H1 (cell line): ENCODE results near the gene GNB1. TPM values are rescaled to one million over a fixed set of nuclear protein-coding genes. Genes with fewer than 3 reads are reported as not detected.

Experiments
- CTCF ChIA-PET: fragments of 300-600 bp; sonication (Branson Sonifier 250); formaldehyde crosslinking; loops from one replicate; lab custom pipeline; 2021; ENCODE audit not compliant: partially characterized antibody; lab: Charles Lee
- POLR2A ChIA-PET: fragments of 300-600 bp; sonication (Branson Sonifier 250); formaldehyde crosslinking; loops from one replicate; lab custom pipeline; 2021; ENCODE audit warnings: inconsistent platforms; ENCODE audit not compliant: partially characterized antibody; lab: Charles Lee
- DNase-seq, 2 experiments: peaks; one replicate each; pipeline versions ENCODE4 v3.0.0 to v3.0.0-alpha.2; 2010 to 2022; ENCODE audit warnings: low spot score in 2 of 2, low read depth in 1 of 2, mixed read lengths in 1 of 2
- FAIRE-seq: peaks from 2 replicates; lab custom pipeline; 2011; peaks lifted over from hg19 to GRCh38; lab: Jason Lieb, UNC
- H2AFZ ChIP-seq: 2 replicates; pipeline ENCODE4 v1.8.1; 2012; ENCODE audit warnings: low read length, inconsistent platforms
- H2AK5ac ChIP-seq: 2 replicates; pipeline ENCODE4 v1.6.1; 2013; ENCODE audit warnings: low read depth, low read length
- H2BK120ac ChIP-seq: replicated peaks from 2 replicates; pipeline ENCODE3; 2013; ENCODE audit warnings: low read depth, low read length, inconsistent platforms
- H2BK12ac ChIP-seq: 2 replicates; pipeline ENCODE4 v1.6.1; 2013; ENCODE audit warnings: low read depth, low read length
- H2BK15ac ChIP-seq: 2 replicates; pipeline ENCODE4 v1.6.1; 2013; ENCODE audit warnings: low read length
- H2BK20ac ChIP-seq: 2 replicates; pipeline ENCODE4 v1.6.1; 2013; ENCODE audit warnings: low read length
- H2BK5ac ChIP-seq: 2 replicates; pipeline ENCODE4 v1.6.1; 2013; ENCODE audit warnings: low read depth, low read length
- H3K14ac ChIP-seq: 2 replicates; pipeline ENCODE4 v1.6.1; 2013; ENCODE audit warnings: inconsistent platforms; ENCODE audit not compliant: insufficient read length
- H3K18ac ChIP-seq: 2 replicates; pipeline ENCODE4 v1.6.1; 2013; ENCODE audit warnings: low read length; ENCODE audit errors: extremely low read depth
- H3K23ac ChIP-seq: 2 replicates; pipeline ENCODE4 v1.6.1; 2013; ENCODE audit warnings: inconsistent platforms; ENCODE audit not compliant: insufficient read length
- H3K23me2 ChIP-seq: 2 replicates; pipeline ENCODE4 v1.6.1; 2013; ENCODE audit warnings: low read depth, low read length
- H3K27ac ChIP-seq: 2 replicates; pipeline ENCODE4 v1.6.1; 2011; ENCODE audit warnings: low read depth, low read length, inconsistent platforms
- H3K27me3 ChIP-seq, 4 experiments: replicated peaks in 1 of 4; 1 replicate in 1 of 4; 2 replicates in 3 of 4; pipeline versions ENCODE4 v1.6.1 to v1.8.1; 2011 to 2013; ENCODE audit warnings: low read length in 3 of 4, mild to moderate bottlenecking in 3 of 4, inconsistent platforms in 2 of 4, mixed read lengths in 2 of 4, moderate library complexity in 1 of 4; ENCODE audit not compliant: control insufficient read depth in 3 of 4, insufficient read depth in 3 of 4; ENCODE audit errors: extremely low read depth in 1 of 4
- H3K36me3 ChIP-seq, 4 experiments: 2 replicates each; pipeline versions ENCODE4 v1.6.1 to v1.8.1; 2011 to 2013; ENCODE audit warnings: mild to moderate bottlenecking in 4 of 4, low read length in 3 of 4, moderate library complexity in 2 of 4, control low read depth in 1 of 4, inconsistent platforms in 1 of 4; ENCODE audit not compliant: insufficient read depth in 4 of 4, control insufficient read depth in 2 of 4
- H3K4ac ChIP-seq: replicated peaks from 2 replicates; pipeline ENCODE3; 2013; ENCODE audit warnings: low read length, low read depth, mixed read lengths, inconsistent platforms; ENCODE audit not compliant: insufficient read length
- H3K4me1 ChIP-seq, 4 experiments: replicated peaks in 1 of 4; 1 replicate in 1 of 4; 2 replicates in 3 of 4; pipeline versions ENCODE4 v1.6.1 to v1.8.1; 2011 to 2013; ENCODE audit warnings: low read length in 3 of 4, inconsistent platforms in 2 of 4, mixed read lengths in 1 of 4; ENCODE audit not compliant: insufficient read depth in 4 of 4, control insufficient read depth in 3 of 4
- H3K4me2 ChIP-seq, 2 experiments: 2 replicates each; pipeline versions ENCODE4 v1.6.1 to v1.8.1; 2011 to 2013; ENCODE audit warnings: low read depth in 2 of 2, low read length in 2 of 2, control low read depth in 1 of 2, inconsistent platforms in 1 of 2, mild to moderate bottlenecking in 1 of 2; ENCODE audit not compliant: insufficient read depth in 1 of 2
- H3K4me3 ChIP-seq, 4 experiments: fragments of 200-600, 300-600 bp in 1 of 4; sonication (generic), shearing (Covaris generic), sonication (Bioruptor Twin) in 1 of 4; 2 replicates each; pipeline versions ENCODE4 v1.5.1 to v1.8.1; 2011 to 2016; ENCODE audit warnings: low read length in 4 of 4, low read depth in 3 of 4, control low read depth in 2 of 4, inconsistent platforms in 2 of 4, mild to moderate bottlenecking in 2 of 4, mixed read lengths in 1 of 4, moderate library complexity in 1 of 4; ENCODE audit not compliant: insufficient read depth in 2 of 4; ENCODE audit errors: extremely low read depth in 1 of 4
- H3K56ac ChIP-seq: replicated peaks from 2 replicates; pipeline ENCODE3; 2013; ENCODE audit warnings: low read depth, mild to moderate bottlenecking, mixed read lengths, low read length, inconsistent platforms; ENCODE audit not compliant: insufficient read length
- H3K79me1 ChIP-seq: 2 replicates; pipeline ENCODE4 v1.6.1; 2013; ENCODE audit warnings: low read depth, low read length, control low read depth
- H3K79me2 ChIP-seq, 2 experiments: 2 replicates each; pipeline versions ENCODE4 v1.6.1 to v1.8.1; 2012 to 2013; ENCODE audit warnings: low read length in 2 of 2, mild to moderate bottlenecking in 2 of 2, inconsistent platforms in 1 of 2; ENCODE audit not compliant: insufficient read depth in 2 of 2, control insufficient read depth in 1 of 2
- H3K9ac ChIP-seq, 4 experiments: replicated peaks in 1 of 4; 1 replicate in 1 of 4; 2 replicates in 3 of 4; pipeline versions ENCODE4 v1.6.1 to v1.8.1; 2011 to 2013; ENCODE audit warnings: low read depth in 3 of 4, low read length in 3 of 4, control low read depth in 2 of 4, mild to moderate bottlenecking in 2 of 4, moderate library complexity in 2 of 4, inconsistent platforms in 1 of 4; ENCODE audit errors: extremely low read depth in 1 of 4
- H3K9me3 ChIP-seq, 2 experiments: 2 replicates each; pipeline versions ENCODE4 v1.6.1 to v1.8.1; 2012 to 2013; ENCODE audit warnings: mild to moderate bottlenecking in 2 of 2, moderate library complexity in 2 of 2, control low read depth in 1 of 2, inconsistent platforms in 1 of 2, low read depth in 1 of 2, low read length in 1 of 2, mixed read lengths in 1 of 2; ENCODE audit not compliant: insufficient read depth in 2 of 2
- H4K20me1 ChIP-seq, 2 experiments: replicated peaks in 1 of 2; 2 replicates each; pipeline versions ENCODE3 to v1.8.1; 2011 to 2013; ENCODE audit warnings: inconsistent platforms in 2 of 2, low read length in 2 of 2, mild to moderate bottlenecking in 1 of 2; ENCODE audit not compliant: insufficient read depth in 2 of 2, control insufficient read depth in 1 of 2
- H4K5ac ChIP-seq: 2 replicates; pipeline ENCODE4 v1.6.1; 2013; ENCODE audit warnings: low read length, low read depth, mixed read lengths, inconsistent platforms; ENCODE audit not compliant: insufficient read length
- H4K8ac ChIP-seq: 2 replicates; pipeline ENCODE4 v1.8.0; 2013; ENCODE audit warnings: mild to moderate bottlenecking, moderate library complexity, low read length, inconsistent platforms; ENCODE audit not compliant: insufficient read depth; ENCODE audit errors: extremely low read depth
- H4K91ac ChIP-seq: replicated peaks from 2 replicates; pipeline ENCODE3; 2013; ENCODE audit warnings: low read length, mixed read lengths, inconsistent platforms; ENCODE audit not compliant: insufficient read length
- BCL11A ChIP-seq, 2 experiments: IDR thresholded peaks; one replicate each; pipeline ENCODE4 v1.6.1; 2011; ENCODE audit warnings: low read depth in 2 of 2, low read length in 2 of 2, mild to moderate bottlenecking in 2 of 2
- PHF8 ChIP-seq: fragments of 200-600 bp; sonication (generic); conservative IDR thresholded peaks from 2 replicates; pipeline ENCODE4 v1.7.1; 2012; ENCODE audit warnings: low read depth, mild to moderate bottlenecking, inconsistent platforms, low read length, moderate library complexity
- POLR2A ChIP-seq, 2 experiments: IDR thresholded peaks; 1 replicate in 1 of 2; 2 replicates in 1 of 2; pipeline ENCODE4 v1.6.1; 2011; ENCODE audit warnings: low read depth in 2 of 2, low read length in 2 of 2, mild to moderate bottlenecking in 2 of 2; ENCODE audit errors: control extremely low read depth in 1 of 2
- RBBP5 ChIP-seq: IDR thresholded peaks from 2 replicates; pipeline ENCODE4 v1.7.1; 2012; ENCODE audit warnings: low read depth, mild to moderate bottlenecking, inconsistent platforms, low read length, moderate library complexity, borderline replicate concordance
- SAP30 ChIP-seq: fragments of 300-600 bp; sonication (generic); IDR thresholded peaks from 2 replicates; pipeline ENCODE4 v1.7.1; 2012; ENCODE audit warnings: low read length, moderate library complexity, mild to moderate bottlenecking, inconsistent platforms; ENCODE audit not compliant: insufficient read depth, insufficient replicate concordance
- SRF ChIP-seq: IDR thresholded peaks from 2 replicates; pipeline ENCODE4 v1.6.1; 2011; ENCODE audit warnings: mild to moderate bottlenecking, low read depth, low read length, moderate library complexity
- WGBS, 2 experiments: shearing (Covaris generic) in 1 of 2; methylation state at CpG; one replicate each; pipeline versions ENCODE4 v1.1.6 to v1.1.7; 2013 to 2015; ENCODE audit warnings: low lambda C conversion rate in 2 of 2, mixed read lengths in 2 of 2, inconsistent platforms in 1 of 2, low coverage in 1 of 2, missing lambda C conversion rate in 1 of 2; ENCODE audit not compliant: insufficient replicate concordance in 2 of 2, insufficient coverage in 1 of 2, insufficient read length in 1 of 2; ENCODE audit errors: extremely low coverage in 1 of 2, missing lambda C conversion rate in 1 of 2; 5-methylcytosine and 5-hydroxymethylcytosine counted together
- polyA plus RNA-seq, 7 experiments: library from polyadenylated mRNA; depleted of rRNA in 3 of 7; stranded (reverse) in 5 of 7; unstranded in 2 of 7; fragments of >200 nt in 5 of 7; fragments of 200-250 nt in 2 of 7; gene quantifications; 1 replicate in 5 of 7; 2 replicates in 1 of 7; 4 replicates in 1 of 7; pipeline versions ENCODE4 v1.2.1 to v1.2.3, GENCODE V29; 2011 to 2013; ENCODE audit warnings: missing spikeins in 2 of 7, mixed read lengths in 2 of 7
- total RNA-seq: library from RNA; stranded (reverse); fragmentation: NEBNext Ultra II Directional; extraction: Animal tissue kit (Norgen Biotek cat#: 25700); gene quantifications from 2 replicates; pipeline ENCODE4 v1.2.1, GENCODE V29; 2021

Gene GNB1
- total and polyA plus RNA-seq, 2 of the 8 experiments (the other 6 are each of a cell fraction or from before 2014, with no cell fraction given), result 343 to 382 TPM

GRCh38 chr1:1776672-1777582 lies 114.0 kb downstream of the GNB1 start:
- Histone ChIP-seq H3K4me3 (peak overlapping the region; percentile 66 to 91 (median 77)), H3K4ac (no peak overlapping the region), H3K23ac (no peak overlapping the region), H3K56ac (no peak overlapping the region), H2BK20ac (no peak overlapping the region), H4K91ac (no peak overlapping the region), H2BK120ac (no peak overlapping the region), H4K8ac (no peak overlapping the region), H3K79me2 (peaks cover 18 to 54% of the 10 kb centered on the region in 2 experiments), H4K20me1 (peaks cover 11 to 16% of the 10 kb centered on the region in 2 experiments), H3K27me3 (no peaks in the 10 kb centered on the region), H3K27ac (no peak overlapping the region), H2AK5ac (no peak overlapping the region), H4K5ac (no peak overlapping the region), H3K9ac (peak overlapping the region in 1 of 4 experiments; percentile 22; a peak in 1 of 7 replicates), H2BK15ac (no peak overlapping the region), H2BK12ac (no peak overlapping the region), H3K79me1 (peaks cover 10% of the 10 kb centered on the region; the same call in 1 of the 2 replicates), H3K18ac (no peak overlapping the region), H3K4me1 (peaks cover 3 to 35% (median 19%) of the 10 kb centered on the region in 4 experiments), H3K36me3 (peaks cover 0 to 9% (median 4%) of the 10 kb centered on the region in 4 experiments; a peak in 2 of 8 replicates), H3K23me2 (peaks cover 14% of the 10 kb centered on the region), H2BK5ac (no peak overlapping the region), H2AFZ (no peak overlapping the region), H3K9me3 (no peaks in the 10 kb centered on the region), H3K14ac (no peak overlapping the region), H3K4me2 (peak overlapping the region; percentile 81 to 99)
- TF ChIP-seq POLR2A (IDR thresholded peaks at IDR 0.05; ENCODE audit: control extremely low read depth in 1 of 2, low read depth in 2 of 2, low read length in 2 of 2) (no peak), SAP30 (no peak), BCL11A (IDR thresholded peaks at IDR 0.05; ENCODE audit: low read depth in 2 of 2, low read length in 2 of 2) (no peak), PHF8 (no peak), RBBP5 (no peak), SRF (no peak)
- no peak for FAIRE-seq
- CTCF ChIA-PET, result interaction anchor here (0.8 to 2.2 kb wide), 12 partner anchors 12 to 268 kb away, joined by 3 to 6 read pairs (median 4); no protein-coding TSS in a partner anchor
- 79% methylated on average over 8 of the region's 9 CpGs; no CpG with 5 or more reads in 1 of the 2 experiments for WGBS, 2 experiments
- DNase-seq, result no peak
- POLR2A ChIA-PET, result interaction anchor here (0.6 to 1.6 kb wide), 10 partner anchors 10 to 140 kb away, joined by 3 to 7 read pairs (median 4); no protein-coding TSS in a partner anchor
